ENCODE measurements around the gene LPP. TPM values are rescaled to one million over a fixed set of nuclear protein-coding genes. Genes with fewer than 3 reads are reported as not detected.

LPP gene

Small RNA genes lying within 50 kb of the gene (microRNA-seq; reads per million reads assigned to microRNA genes)
- gene MIR28: not detected
